GM19463 (cell line): ENCODE data around the gene ZBTB7C.

Source experiments
- ATAC-seq: cut with Tn5 transposase; IDR thresholded peaks from one replicate; pipeline ENCODE4 v1.9.1; 2021; ENCODE audit warnings: mild to moderate bottlenecking, moderate library complexity; ENCODE audit not compliant: unreplicated experiment

Gene ZBTB7C

DNA sequence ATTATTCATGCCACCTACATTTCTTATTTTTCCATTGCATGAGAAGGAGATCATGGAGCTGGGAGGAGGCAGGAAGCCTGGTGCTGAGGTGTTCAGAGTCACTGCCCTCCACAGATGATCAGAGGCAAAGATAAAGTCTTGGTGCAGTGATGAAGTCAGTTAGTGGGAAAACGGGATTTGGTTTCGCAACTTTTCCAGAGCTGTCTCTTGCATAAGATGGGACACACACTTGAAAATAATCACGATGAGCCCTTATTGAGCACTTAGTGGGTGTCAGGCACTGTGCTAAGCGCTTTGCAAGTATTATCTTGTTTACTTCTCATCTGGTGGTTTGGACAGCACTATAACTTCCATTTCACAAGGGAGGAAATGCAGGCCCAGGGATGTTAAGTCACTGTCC is 256.6 kb downstream of the ZBTB7C start:
- no peak for ATAC-seq

DNA sequence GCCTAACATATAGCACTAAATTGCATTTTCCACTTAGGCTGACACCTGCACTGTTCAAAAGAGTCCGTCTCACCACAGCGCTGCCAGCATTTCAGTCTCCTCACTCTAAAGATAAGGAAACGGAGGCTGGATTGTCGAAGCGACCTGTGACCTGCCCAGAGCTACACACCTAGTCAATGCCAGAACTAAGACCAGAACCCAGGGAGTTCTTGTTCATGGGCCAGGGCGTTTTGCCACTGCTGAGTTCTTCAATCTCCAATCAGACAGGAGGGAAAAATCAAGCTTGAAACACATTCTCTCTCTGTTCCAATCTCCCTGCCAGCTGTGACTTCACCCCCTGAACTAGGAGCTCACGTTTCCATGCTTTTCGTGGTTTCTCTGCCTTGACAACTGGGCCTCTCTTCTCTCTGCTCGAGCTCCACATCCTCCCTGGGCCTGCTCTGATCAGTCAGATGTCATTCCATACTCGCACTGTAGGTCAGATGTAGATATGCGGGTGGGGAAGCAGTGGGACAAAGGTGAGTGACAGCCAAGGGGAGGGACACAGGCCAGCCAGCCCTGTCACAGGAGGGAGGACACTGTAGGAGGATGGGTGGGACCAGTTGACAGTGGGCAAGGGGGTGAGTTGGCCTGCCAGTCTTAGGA is 257.6 kb downstream of the ZBTB7C start:
- no peak for ATAC-seq

DNA sequence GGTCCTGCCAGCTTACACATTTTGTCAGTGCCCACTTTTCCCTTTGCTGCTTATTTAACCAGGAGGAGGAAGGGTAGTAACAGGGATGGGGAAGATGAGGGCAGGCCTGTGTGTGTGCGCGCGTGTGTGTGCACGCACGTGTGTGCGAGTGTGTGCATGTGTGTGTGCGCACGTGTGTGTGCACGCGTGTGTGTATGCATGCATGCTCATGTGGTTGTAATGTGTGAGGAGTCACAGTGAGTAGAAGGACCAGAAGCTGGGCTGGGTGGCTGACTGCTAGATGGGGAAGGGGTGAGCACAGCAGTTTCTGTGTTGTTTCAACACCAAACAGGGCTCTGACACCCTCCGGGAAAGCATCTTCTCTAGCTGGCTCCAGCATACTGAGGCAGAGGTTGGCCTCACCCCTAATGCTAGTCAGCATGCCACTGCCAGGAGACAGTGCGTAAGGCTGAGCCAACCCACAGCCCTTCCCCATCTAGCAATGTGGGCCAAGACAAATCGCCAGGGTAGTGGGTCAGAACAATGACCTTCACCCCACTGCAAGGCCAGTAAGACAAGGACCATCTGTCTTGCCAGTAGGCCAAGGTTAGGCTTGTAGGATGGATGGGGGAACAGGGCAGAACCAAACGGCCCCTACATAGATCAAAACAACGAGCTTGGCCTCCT is 260.0 kb downstream of the ZBTB7C start:
- ATAC-seq: no peak

DNA sequence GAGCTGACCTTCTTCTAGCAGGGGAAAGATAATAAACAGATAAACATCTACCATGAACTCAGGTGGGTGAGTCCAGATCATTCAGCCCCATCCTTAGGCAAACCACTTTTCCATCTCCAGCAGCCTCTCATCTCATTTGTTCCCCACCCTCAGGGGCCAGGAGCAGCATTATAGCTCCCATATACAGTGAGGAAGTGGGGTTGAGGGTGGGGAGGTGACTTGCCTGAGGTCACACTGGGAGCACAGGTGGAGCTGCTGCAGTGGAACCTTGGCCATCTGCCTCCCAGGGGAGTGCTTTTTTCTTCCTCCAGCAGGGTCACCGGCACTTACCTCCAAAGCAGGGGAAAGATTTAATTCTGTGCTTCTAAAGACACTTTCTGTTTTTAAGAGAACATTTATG is 266.2 kb downstream of the ZBTB7C start:
- ATAC-seq: no peak

DNA sequence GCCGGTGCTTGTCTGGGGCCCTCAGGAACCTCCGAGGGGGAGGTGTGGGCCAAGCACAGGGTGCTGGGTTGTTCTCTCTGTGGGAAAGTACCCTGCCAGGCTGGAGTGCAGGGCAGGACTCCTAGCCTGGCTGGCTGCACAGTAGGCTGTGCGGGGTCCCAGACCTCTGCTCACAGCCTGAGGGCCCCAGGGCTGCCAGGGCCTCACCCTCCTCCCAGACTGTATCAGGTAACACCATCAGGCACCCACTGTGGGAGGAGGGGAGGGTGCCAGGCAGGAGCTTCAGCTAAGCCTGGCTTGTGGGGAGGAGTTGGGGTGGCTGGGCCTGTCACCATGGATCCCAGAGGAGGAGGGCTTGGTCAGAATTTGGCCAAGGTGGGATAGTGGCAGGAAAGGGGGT is 266.8 kb downstream of the ZBTB7C start:
- no peak for ATAC-seq

DNA sequence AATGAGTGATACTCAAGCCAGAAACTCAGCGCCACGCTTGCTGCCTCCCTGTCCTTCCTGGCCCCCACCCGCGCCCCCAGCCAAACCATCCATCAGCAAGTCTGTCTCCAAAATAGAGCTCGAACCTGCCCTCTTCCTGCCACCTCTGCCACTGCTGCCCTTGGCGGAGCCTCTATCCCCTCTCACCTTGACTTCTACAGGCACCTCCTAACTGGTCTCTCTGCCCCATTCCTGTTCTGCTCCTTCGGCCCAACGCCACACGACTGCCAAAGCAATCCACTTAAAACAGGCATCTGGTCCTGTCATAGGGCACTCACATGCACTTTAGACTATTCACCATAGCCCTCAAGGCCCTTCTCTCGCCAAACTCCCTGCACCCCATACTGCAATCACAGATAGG is 268.5 kb downstream of the ZBTB7C start:
- ATAC-seq: no peak

DNA sequence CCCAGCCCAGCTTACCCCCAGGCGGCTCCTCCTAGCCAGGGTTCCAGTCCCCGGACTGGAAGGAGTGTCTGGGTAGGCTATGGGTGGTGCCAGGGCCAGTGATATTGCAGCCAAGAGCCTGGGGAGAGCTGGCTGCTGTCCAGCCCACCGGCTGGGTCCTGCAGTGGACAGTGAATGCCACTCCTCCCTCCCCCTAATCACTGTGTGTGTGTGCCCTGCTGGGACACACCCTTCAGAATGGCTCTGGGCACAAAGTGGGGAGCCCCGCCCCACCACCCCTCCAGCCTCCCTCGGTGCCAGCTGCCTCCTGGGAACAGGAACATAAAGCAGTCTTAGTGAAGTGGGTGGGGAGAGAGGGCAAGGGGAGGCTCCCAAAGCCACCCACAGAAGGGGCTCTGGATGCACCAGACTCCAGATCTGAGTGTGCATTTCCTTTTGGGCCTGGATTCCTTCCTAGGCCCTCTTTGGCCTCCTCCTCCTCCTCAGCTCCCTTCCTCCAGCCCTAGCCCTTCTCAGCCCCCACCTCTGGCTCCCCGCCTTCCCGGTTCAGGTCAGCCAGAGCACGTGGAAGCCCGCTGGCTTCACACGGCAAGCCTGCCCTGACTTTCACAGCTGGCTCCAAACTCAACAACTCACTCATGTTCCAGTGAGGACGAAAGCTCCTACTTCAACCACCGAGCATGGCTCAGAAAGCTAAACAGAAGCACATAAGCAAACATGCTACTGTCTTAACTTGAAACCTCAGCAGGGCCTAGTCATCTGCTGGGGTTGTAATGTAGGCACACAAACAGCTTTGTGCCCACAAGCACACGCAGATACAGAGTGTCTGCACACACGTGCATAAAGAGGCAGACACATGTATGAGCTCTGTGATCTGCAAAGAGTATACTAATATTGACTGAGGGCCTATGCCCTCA is 269.5 kb downstream of the ZBTB7C start:
- ATAC-seq: no peak

DNA sequence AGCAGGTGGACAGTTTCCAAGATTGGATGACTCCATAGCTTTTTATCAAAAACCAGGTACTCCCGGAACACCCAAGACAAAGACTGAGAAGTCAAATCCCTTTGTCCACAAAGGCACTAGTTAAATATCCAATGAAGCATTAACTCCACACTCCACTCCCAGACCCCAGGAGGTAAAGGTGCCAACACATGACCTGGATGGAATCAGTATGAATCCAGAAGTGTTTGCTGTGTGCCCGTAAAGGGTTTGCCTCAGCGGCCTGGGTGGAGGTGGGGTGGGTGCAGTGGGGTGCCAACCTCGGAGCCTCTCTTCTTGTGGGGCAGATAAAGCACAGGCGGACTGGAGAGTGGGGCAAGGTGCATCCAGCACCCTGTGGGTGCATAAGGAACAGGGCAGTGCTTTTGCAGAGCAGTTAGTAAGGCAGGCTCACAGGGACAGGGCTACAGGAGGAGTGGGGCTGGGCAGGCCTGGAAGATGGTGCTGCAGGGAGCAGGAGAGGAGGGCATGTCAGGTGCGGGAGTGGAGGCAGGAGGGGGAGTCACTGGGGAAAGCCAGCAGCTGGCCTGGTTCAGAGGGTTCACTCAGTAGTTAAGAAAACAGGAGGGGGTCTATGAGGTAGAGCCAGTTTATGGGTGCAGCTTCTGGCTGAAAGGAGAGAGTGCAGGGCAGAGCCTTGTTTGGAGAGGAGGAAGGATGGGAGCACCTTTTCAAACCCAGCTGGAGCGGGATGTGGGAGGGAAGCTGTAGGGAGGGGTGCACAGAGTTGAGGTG is 270.3 kb downstream of the ZBTB7C start:
- no peak for ATAC-seq

DNA sequence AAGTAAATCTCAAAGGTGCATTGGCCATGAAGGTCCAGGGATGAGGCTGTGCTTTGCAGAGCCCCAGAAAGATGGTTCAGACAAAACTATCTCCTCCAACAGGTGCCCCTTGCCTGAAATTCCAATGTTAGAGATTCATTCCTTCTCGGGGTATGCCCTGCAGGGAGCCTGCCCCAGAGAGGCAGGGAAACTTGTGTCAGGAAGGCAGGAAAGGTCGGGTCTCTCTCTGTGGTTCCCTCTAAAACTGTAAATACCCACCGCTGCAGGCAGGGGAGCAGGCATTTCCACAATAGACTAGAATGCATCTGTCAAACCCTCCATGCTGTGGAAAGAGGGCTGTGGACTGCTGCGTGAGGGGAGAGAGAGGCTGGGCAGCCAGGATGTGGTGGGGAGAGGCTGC is 271.0 kb downstream of the ZBTB7C start:
- no peak for ATAC-seq

DNA sequence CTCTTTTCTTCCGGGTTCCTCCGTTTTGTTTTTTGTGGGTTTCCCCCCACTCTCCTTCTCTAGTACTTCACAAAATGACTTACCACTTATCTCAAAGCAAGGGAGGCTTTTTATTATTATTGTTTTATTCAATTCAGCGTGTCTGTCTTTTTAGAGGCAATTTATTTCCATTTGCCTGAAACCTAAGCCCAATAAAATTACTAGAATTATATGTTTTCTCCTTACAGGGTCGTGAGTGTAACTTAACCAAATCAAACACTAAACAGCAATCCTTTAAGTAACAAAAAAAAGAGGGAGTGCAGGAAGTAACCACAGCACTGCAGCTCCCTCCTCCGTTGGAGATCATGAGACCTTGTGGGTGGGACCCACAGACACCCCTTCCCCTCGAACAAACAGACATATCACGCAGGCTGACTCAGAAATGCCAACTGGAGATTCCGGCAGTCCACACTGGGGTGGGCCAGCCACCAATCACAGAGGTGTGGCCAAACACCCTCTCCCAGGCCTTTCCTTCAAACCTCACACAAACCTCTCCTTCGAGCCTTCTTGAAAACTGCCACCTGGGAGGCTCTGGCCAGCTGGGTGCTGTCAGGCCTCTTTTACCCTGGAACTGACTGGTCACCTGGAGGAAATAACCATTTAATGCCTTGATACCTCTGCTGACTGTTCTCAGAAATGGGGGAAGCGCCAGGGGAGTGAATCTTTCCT is 271.7 kb downstream of the ZBTB7C start:
- no peak for ATAC-seq

DNA sequence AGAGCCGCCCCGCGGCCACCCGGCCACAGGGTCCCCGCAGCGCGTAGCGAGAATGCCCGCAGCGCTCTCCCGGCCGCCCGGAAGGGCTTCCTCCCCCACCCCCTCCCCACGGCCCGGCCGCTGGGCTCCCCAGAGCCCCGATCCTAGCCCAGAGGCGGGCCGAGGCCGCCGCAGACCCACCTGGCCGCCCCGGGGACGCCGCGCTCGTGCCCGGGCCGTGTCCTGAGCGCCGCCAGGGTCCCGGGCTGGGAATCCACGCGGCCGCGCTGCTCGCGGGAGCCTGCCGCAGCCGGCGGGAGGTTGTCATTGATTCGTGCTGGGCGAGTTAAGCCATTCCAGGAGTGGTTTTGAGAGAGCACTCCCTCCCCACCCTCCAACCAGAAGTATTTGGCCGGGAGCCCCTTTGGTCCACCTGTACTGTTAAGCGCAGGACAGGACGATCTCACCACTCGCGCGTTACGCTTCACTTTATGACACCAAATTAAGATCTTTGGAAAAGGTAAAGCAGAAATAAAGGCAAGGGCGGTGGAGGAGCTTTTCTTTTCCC is 272.3 kb downstream of the ZBTB7C start:
- ATAC-seq: no peak

DNA sequence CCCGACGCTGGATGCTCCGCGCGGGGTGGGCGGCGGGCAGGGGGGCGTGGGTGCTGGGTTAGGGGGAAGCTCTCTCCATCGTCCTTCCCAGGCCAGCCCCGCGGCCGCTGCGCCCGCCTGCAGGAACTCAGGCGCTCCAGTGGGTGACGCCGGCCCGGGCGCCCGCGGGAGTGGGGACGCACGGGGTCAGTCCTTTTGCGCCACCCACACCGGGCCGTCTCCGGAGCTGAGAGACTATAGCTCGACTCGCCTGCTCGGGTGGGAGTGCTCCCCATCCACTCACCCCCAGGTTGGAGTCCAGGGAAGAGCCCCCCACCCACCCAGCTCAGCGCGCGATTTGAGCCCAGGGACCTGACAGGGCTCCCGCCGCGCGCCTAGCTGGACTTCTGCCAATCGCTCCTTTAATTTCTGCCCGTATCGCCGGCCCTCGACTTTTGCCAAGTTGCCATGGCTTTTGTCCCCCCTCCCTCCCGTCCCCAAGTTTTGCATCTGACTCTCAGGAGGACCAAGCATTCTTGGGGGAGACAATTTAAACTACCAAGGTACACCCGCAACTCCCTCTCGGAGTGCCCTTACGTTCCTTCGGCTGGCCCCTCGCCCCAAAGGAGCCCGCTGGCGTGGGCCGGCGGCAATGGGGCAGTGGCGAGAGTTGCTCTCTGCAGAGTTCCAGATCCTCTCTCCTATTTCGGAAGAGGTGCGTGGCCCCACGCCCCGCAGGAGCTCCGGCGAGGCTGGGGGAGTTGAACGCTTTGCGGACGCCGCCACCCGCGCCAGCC is 272.9 kb downstream of the ZBTB7C start:
- ATAC-seq: no peak

DNA sequence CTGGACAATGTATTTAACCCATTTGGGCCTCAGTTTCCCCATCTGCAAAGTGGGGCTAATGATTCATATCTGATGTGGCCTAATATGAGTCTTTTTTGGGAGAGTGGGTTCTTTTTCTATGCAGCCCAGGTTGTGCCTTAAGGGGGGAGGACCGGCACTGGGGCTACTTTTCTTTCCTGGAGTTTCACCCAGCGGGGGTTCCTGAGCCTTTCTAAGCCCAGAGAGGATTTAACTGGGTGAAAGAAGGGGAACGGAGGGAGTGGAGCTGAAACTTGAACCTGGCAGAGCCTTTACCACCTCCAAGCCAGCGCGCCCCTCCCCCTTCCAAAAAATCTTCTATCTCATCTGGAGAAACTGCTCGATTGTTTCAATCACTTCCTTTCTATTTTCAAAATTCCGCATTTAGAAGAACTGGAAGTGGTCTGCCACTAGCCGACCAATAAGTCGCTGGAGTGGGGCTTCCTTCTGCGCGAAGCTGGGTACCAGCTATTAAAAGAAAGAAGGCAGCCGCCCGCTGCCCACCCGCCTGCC is 273.7 kb downstream of the ZBTB7C start:
- ATAC-seq: no peak

DNA sequence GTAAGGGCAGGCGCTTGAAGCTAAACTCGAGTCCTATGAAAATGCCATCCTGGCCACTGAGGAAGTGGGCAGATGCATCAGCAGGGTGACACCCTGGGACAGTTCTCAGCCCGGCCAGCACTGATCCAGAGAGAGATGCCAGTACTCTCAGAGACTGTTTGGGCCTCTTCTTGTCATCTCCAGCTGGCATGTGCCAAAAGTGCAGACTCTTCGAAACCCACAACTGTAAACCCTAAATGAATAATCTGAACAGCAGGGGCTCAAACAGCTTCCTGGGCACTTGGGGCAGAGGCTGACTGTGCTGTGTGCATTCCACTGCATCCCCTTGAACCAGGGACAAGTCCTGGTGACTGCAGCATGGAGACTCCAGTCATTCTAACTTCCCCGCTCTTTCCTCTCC is 274.6 kb downstream of the ZBTB7C start:
- ATAC-seq: no peak

DNA sequence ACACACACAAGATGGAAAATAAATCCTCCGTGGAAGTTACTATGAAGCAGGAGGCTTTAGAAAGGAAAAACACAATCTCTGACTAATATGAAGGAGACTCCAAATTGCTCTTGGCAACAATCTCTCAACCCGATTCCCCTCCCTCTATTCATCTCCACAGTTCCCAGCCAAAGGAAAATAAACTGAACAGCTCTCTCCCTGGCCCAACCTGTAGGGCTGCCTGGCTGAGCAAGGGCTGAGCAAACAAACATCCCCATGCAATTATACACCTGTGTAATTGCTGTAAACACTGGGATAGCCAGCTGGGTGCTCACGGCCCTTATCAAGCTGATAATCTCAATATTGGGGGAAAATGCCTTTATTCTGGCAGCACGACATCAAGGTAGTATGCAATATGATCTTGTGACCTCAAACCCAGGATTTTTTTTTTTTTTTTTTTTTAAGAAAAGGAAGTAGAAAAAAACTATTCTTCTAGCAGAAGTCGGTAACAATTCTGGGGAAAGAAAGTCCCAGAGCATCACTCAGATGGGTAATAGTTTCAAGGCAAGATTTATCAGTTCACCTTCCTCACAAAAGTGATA is 275.4 kb downstream of the ZBTB7C start:
- ATAC-seq: no peak

DNA sequence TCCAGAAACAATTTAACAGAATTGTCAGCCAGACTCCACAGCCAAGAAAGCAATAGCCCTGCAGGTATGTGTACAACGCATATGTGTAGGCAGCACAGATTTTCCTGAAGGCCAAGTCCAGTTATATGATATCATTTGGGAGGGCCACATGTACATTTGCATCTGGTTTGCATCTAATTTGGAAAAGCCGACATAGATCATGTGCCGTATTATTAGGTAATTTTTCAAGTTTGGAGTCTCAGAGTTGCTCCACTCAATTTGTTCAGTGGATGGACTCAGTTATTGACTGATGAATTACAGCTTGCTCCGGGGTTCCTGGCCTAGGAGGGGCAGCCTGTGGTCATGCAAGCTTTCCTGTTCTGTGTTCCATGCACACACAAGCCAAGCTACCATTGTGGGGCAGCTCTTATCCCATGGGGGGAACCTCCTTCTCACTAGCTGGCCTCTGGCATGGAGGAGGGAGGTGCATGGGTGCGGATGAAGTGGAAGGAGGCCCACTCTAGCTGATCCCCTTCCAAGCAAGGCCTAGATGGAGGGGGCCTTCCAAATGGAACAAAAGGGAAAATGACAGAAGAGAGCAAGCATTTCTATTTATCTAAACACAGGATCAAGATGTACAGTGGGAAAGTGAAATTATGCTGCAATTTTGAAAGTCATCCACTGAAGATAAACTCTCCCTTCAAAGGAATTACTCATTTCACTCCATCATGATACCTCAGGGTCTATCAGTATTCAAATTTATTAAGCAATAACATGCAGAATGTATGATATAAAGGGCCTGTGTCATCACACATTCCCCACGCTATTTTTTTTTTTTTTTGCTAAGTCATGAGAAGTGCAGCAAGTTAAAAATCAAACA is 276.2 kb downstream of the ZBTB7C start:
- no peak for ATAC-seq

DNA sequence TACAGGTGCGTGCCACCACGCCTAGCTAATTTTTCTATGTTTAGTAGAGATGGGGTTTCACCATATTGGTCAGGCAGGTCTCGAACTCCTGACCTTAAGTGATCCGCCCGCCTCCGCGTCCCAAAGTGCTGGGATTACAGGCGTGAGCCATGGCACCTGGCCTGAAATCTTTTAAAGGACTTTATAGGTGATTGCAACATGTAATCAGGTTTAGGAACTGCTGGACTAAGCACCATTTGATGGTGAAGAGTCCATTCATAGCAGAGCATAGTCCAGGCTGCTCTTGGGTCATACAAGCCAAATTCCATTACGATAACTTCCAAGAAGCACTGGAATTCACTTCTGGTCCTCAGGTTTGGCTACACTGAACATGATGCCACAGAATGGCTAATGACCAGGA is 278.1 kb downstream of the ZBTB7C start:
- ATAC-seq: no peak

DNA sequence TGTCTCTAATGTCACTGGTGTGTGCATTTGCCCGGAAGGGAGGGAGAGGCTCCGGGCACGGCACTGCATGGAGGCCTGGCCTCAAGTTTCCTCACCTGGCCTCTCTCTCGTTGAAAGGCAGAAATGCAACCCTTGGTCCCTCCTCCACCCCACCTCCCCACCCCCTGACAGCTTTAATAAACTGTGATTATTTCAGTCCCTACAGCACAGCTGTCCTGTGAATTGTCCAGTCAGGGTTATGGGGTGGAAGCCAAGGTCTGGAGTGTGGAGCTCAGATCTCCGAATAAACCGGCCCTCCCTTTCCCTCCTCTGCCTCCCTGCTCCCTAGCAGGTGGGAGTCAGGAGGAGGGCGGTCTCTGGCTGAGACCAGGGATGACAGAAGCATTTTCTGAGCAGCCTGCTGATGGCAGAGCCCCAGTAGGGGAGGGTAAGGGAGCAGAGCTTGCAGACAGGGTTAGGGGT is 279.5 kb downstream of the ZBTB7C start:
- no peak for ATAC-seq
